Measurements from ENCODE around the gene SCYL1.

GRCh38 chr11:65524014-65524740, 706 bp upstream of the SCYL1 start:
- TF ChIP-seq POLR2A (IDR thresholded peaks at IDR 0.05) (no peak), CTCF (IDR thresholded peaks at IDR 0.05) (no peak), POLR2AphosphoS5 (IDR thresholded peaks at IDR 0.05) (no peak)
